ENCODE measurements around the gene WDR86. TPM values are rescaled to one million over a fixed set of nuclear protein-coding genes. Genes with fewer than 3 reads are reported as not detected.

The WDR86 gene
- polyA plus RNA-seq, 4 donors, result 1.1 to 4.3 (median 1.8) TPM; not detected in 1

GRCh38 chr7:151410405-151411390 lies 860 bp upstream of the WDR86 start:
- peaks cover 4 to 56% (median 7%) of the 10 kb centered on the region in 3 donors for H3K27me3 ChIP-seq (ENCODE audit: control insufficient read depth in 3 of 3, insufficient read depth in 3 of 3, low read length in 3 of 3)
- DNase-seq, result peak in 1 of 2 donors; percentile 57

GRCh38 chr7:151408839-151409666 lies 785 bp downstream of the WDR86 start:
- Histone ChIP-seq H3K36me3 (ENCODE audit: control insufficient read depth in 3 of 3, insufficient read depth in 2 of 3, low read depth in 1 of 3, low read length in 3 of 3) (no peaks in the 10 kb centered on the region), H3K4me1 (ENCODE audit: control insufficient read depth in 3 of 3, insufficient read depth in 2 of 3, low read depth in 1 of 3, low read length in 2 of 3) (peaks cover 0 to 15% (median 5%) of the 10 kb centered on the region in 3 donors), H3K27ac (ENCODE audit: low read depth in 1 of 3, low read length in 2 of 3) (peak overlapping the region in 1 of 3 donors; percentile 83), H3K4me3 (ENCODE audit: low read depth in 1 of 3, low read length in 3 of 3) (peak overlapping the region in 2 of 3 donors; percentile 36 to 58), H3K27me3 (ENCODE audit: control insufficient read depth in 3 of 3, insufficient read depth in 3 of 3, low read length in 3 of 3) (peaks cover 4 to 51% (median 7%) of the 10 kb centered on the region in 3 donors), H3K9me3 (ENCODE audit: control insufficient read depth in 2 of 2, insufficient read depth in 1 of 2, low read depth in 1 of 2, low read length in 1 of 2) (no peaks in the 10 kb centered on the region)
- 5 to 10% (median 5%) methylated on average over 43 to 61 of the region's 61 CpGs for WGBS, 3 donors
- FAIRE-seq (no peak), DNase-seq (peak; percentile 51 to 55)

More at GRCh38 chr7:151410405-151411390, 860 bp upstream of the WDR86 start:
- Histone ChIP-seq H3K9me3 (ENCODE audit: control insufficient read depth in 2 of 2, insufficient read depth in 1 of 2, low read depth in 1 of 2, low read length in 1 of 2) (no peaks in the 10 kb centered on the region), H3K27ac (ENCODE audit: low read depth in 1 of 3, low read length in 2 of 3) (no peak overlapping the region), H3K4me3 (ENCODE audit: low read depth in 1 of 3, low read length in 3 of 3) (peak overlapping the region; percentile 36 to 58 (median 38)), H3K36me3 (ENCODE audit: control insufficient read depth in 3 of 3, insufficient read depth in 2 of 3, low read depth in 1 of 3, low read length in 3 of 3) (no peaks in the 10 kb centered on the region), H3K4me1 (ENCODE audit: control insufficient read depth in 3 of 3, insufficient read depth in 2 of 3, low read depth in 1 of 3, low read length in 2 of 3) (peaks cover 0 to 8% (median 5%) of the 10 kb centered on the region in 3 donors)
- 23 to 28% (median 26%) methylated on average over 50 to 55 of the region's 55 CpGs for WGBS, 3 donors
- no peak for FAIRE-seq

- H3K27me3 ChIP-seq (ENCODE audit: control insufficient read depth in 3 of 3, insufficient read depth in 3 of 3, low read length in 3 of 3), result peaks cover 4 to 51% (median 7%) of the 10 kb centered on the region in 3 donors
- no peaks in the 10 kb centered on the region for H3K9me3 ChIP-seq (ENCODE audit: control insufficient read depth in 2 of 2, insufficient read depth in 1 of 2, low read depth in 1 of 2, low read length in 1 of 2)
- H3K36me3 ChIP-seq (ENCODE audit: control insufficient read depth in 3 of 3, insufficient read depth in 2 of 3, low read depth in 1 of 3, low read length in 3 of 3), result no peaks in the 10 kb centered on the region
- FAIRE-seq, result no peak
- peaks cover 0 to 20% (median 5%) of the 10 kb centered on the region in 3 donors for H3K4me1 ChIP-seq (ENCODE audit: control insufficient read depth in 3 of 3, insufficient read depth in 2 of 3, low read depth in 1 of 3, low read length in 2 of 3)
- whole genome bisulfite sequencing, 3 donors, result 75 to 78% (median 78%) methylated on average over 7 of the region's 7 CpGs
- no peak for DNase-seq
- H3K27ac ChIP-seq (ENCODE audit: low read depth in 1 of 3, low read length in 2 of 3), result peak overlapping the region in 1 of 3 donors; percentile 42
- H3K4me3 ChIP-seq (ENCODE audit: low read depth in 1 of 3, low read length in 3 of 3), result peak overlapping the region in 1 of 3 donors; percentile 42
These were observed 1.4 kb downstream of the WDR86 start for GRCh38 chr7:151408498-151408838.

GRCh38 chr7:151406886-151407583 lies 2.8 kb downstream of the WDR86 start:
- DNase-seq (no peak), FAIRE-seq (no peak)
- Histone ChIP-seq H3K4me3 (ENCODE audit: low read depth in 1 of 3, low read length in 3 of 3) (no peak overlapping the region), H3K9me3 (ENCODE audit: control insufficient read depth in 2 of 2, insufficient read depth in 1 of 2, low read depth in 1 of 2, low read length in 1 of 2) (no peaks in the 10 kb centered on the region), H3K27ac (ENCODE audit: low read depth in 1 of 3, low read length in 2 of 3) (no peak overlapping the region), H3K36me3 (ENCODE audit: control insufficient read depth in 3 of 3, insufficient read depth in 2 of 3, low read depth in 1 of 3, low read length in 3 of 3) (no peaks in the 10 kb centered on the region), H3K27me3 (ENCODE audit: control insufficient read depth in 3 of 3, insufficient read depth in 3 of 3, low read length in 3 of 3) (peaks cover 4 to 44% (median 4%) of the 10 kb centered on the region in 3 donors), H3K4me1 (ENCODE audit: control insufficient read depth in 3 of 3, insufficient read depth in 2 of 3, low read depth in 1 of 3, low read length in 2 of 3) (peaks cover 0 to 20% (median 5%) of the 10 kb centered on the region in 3 donors)
- 76 to 88% (median 85%) methylated on average over 9 of the region's 9 CpGs for WGBS, 3 donors

GRCh38 chr7:151406051-151406875 lies 3.6 kb downstream of the WDR86 start:
- Histone ChIP-seq H3K27ac (ENCODE audit: low read depth in 1 of 3, low read length in 2 of 3) (no peak overlapping the region), H3K36me3 (ENCODE audit: control insufficient read depth in 3 of 3, insufficient read depth in 2 of 3, low read depth in 1 of 3, low read length in 3 of 3) (no peaks in the 10 kb centered on the region), H3K9me3 (ENCODE audit: control insufficient read depth in 2 of 2, insufficient read depth in 1 of 2, low read depth in 1 of 2, low read length in 1 of 2) (no peaks in the 10 kb centered on the region), H3K4me3 (ENCODE audit: low read depth in 1 of 3, low read length in 3 of 3) (no peak overlapping the region), H3K27me3 (ENCODE audit: control insufficient read depth in 3 of 3, insufficient read depth in 3 of 3, low read length in 3 of 3) (peaks cover 4 to 36% (median 4%) of the 10 kb centered on the region in 3 donors), H3K4me1 (ENCODE audit: control insufficient read depth in 3 of 3, insufficient read depth in 2 of 3, low read depth in 1 of 3, low read length in 2 of 3) (peaks cover 0 to 20% (median 5%) of the 10 kb centered on the region in 3 donors)
- DNase-seq (no peak), FAIRE-seq (no peak)
- 89 to 92% (median 89%) methylated on average over 24 of the region's 24 CpGs for WGBS, 3 donors

- FAIRE-seq (no peak), DNase-seq (no peak)
- WGBS, 3 donors, result 86 to 92% (median 89%) methylated on average over 10 of the region's 10 CpGs
- H3K4me3 ChIP-seq (ENCODE audit: low read depth in 1 of 3, low read length in 3 of 3), result no peak overlapping the region
- H3K27ac ChIP-seq (ENCODE audit: low read depth in 1 of 3, low read length in 2 of 3), result no peak overlapping the region
- H3K9me3 ChIP-seq (ENCODE audit: control insufficient read depth in 2 of 2, insufficient read depth in 1 of 2, low read depth in 1 of 2, low read length in 1 of 2), result no peaks in the 10 kb centered on the region
- H3K27me3 ChIP-seq (ENCODE audit: control insufficient read depth in 3 of 3, insufficient read depth in 3 of 3, low read length in 3 of 3), result peaks cover 4 to 32% (median 4%) of the 10 kb centered on the region in 3 donors
- H3K4me1 ChIP-seq (ENCODE audit: control insufficient read depth in 3 of 3, insufficient read depth in 2 of 3, low read depth in 1 of 3, low read length in 2 of 3), result peaks cover 0 to 20% (median 5%) of the 10 kb centered on the region in 3 donors
- H3K36me3 ChIP-seq (ENCODE audit: control insufficient read depth in 3 of 3, insufficient read depth in 2 of 3, low read depth in 1 of 3, low read length in 3 of 3), result no peaks in the 10 kb centered on the region
These were observed 4.2 kb downstream of the WDR86 start for GRCh38 chr7:151405588-151405987.

GRCh38 chr7:151405056-151405455 lies 4.8 kb downstream of the WDR86 start:
- Histone ChIP-seq H3K9me3 (ENCODE audit: control insufficient read depth in 2 of 2, insufficient read depth in 1 of 2, low read depth in 1 of 2, low read length in 1 of 2) (no peaks in the 10 kb centered on the region), H3K27me3 (ENCODE audit: control insufficient read depth in 3 of 3, insufficient read depth in 3 of 3, low read length in 3 of 3) (peaks cover 1 to 26% (median 3%) of the 10 kb centered on the region in 3 donors), H3K4me1 (ENCODE audit: control insufficient read depth in 3 of 3, insufficient read depth in 2 of 3, low read depth in 1 of 3, low read length in 2 of 3) (peaks cover 0 to 20% (median 3%) of the 10 kb centered on the region in 3 donors), H3K4me3 (ENCODE audit: low read depth in 1 of 3, low read length in 3 of 3) (no peak overlapping the region), H3K27ac (ENCODE audit: low read depth in 1 of 3, low read length in 2 of 3) (peak overlapping the region in 1 of 3 donors; percentile 39), H3K36me3 (ENCODE audit: control insufficient read depth in 3 of 3, insufficient read depth in 2 of 3, low read depth in 1 of 3, low read length in 3 of 3) (no peaks in the 10 kb centered on the region)
- 81 to 85% (median 84%) methylated on average over 9 of the region's 9 CpGs for WGBS, 3 donors
- FAIRE-seq (no peak), DNase-seq (no peak)

Data from small intestine (tissue), 7 donors.